ENCODE results near the gene TMEM119.

DNA sequence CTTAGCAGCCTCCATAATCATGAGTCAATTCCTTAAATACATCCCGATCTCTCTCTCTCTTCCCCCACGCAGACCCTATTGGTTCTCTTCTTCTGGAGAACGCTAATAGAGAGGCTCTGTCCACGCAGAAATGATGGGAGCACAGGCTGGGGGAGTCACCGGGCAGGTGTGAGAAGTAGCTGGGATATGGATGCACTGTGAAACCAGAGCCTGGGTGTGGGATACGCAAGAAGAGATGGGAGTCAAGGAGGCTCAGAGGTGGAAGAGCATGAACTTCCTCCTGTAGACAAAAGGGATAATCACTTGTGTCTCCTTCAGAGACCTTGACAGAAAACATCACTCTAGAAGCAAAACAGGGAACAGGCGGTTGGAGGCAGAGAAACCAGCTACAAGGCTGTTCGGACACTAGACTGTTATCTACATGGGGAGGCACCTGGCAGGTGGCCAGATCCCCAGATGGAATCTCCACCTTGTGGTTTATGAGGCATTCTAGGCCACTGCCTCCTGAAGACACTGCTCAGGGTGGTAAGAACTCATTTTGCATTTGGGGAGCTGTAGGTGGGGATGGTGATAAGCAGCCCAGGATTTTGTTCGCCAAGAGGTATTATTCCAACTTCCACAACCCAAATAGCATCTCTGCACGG is 43.0 kb upstream of the TMEM119 start:
- TF ChIP-seq, protein P1, sequence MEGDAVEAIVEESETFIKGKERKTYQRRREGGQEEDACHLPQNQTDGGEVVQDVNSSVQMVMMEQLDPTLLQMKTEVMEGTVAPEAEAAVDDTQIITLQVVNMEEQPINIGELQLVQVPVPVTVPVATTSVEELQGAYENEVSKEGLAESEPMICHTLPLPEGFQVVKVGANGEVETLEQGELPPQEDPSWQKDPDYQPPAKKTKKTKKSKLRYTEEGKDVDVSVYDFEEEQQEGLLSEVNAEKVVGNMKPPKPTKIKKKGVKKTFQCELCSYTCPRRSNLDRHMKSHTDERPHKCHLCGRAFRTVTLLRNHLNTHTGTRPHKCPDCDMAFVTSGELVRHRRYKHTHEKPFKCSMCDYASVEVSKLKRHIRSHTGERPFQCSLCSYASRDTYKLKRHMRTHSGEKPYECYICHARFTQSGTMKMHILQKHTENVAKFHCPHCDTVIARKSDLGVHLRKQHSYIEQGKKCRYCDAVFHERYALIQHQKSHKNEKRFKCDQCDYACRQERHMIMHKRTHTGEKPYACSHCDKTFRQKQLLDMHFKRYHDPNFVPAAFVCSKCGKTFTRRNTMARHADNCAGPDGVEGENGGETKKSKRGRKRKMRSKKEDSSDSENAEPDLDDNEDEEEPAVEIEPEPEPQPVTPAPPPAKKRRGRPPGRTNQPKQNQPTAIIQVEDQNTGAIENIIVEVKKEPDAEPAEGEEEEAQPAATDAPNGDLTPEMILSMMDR (IDR thresholded peaks at IDR 0.05): no peak
- TF ChIP-seq POLR2A (IDR thresholded peaks at IDR 0.05): no peak
- no peak for TF ChIP-seq POLR2AphosphoS5 (IDR thresholded peaks at IDR 0.05; ENCODE audit: insufficient read depth in 1 of 2, low read depth in 1 of 2)
